Measurements from ENCODE around the gene TAF4.

- TF ChIP-seq CTCF (IDR thresholded peaks at IDR 0.05) (no peak), POLR2A (IDR thresholded peaks at IDR 0.05) (no peak)
Observed at GRCh38 chr20:61932711-61933480, 132.8 kb downstream of the TAF4 start.
